OCI-LY1 (cell line): ENCODE measurements around the gene S1PR1.

Experiments used
- H2AFZ ChIP-seq: fragments of 200-600 bp; sonication (generic), shearing (Covaris generic); 2 replicates; pipeline ENCODE4 v1.6.0; 2014; ENCODE audit warnings: antibody characterized with exemption, mild to moderate bottlenecking, low read length
- H3F3A ChIP-seq: fragments of 200-600 bp; sonication (generic), shearing (Covaris generic); 2 replicates; pipeline ENCODE4 v1.6.0; 2014; ENCODE audit warnings: mild to moderate bottlenecking, antibody characterized with exemption, low read length, moderate library complexity; ENCODE audit not compliant: insufficient read depth
- H3K27ac ChIP-seq: fragments of 200-600 bp; sonication (generic); 2 replicates; pipeline ENCODE4 v1.5.1; 2014; ENCODE audit warnings: low read length, mixed run types, mild to moderate bottlenecking, low read depth; ENCODE audit not compliant: poor library complexity, severe bottlenecking
- H3K27me3 ChIP-seq: fragments of 200-600 bp; sonication (generic); 2 replicates; pipeline ENCODE4 v1.6.0; 2014; ENCODE audit warnings: antibody characterized with exemption, mild to moderate bottlenecking, low read length, moderate library complexity; ENCODE audit not compliant: insufficient read depth
- H3K36me3 ChIP-seq: fragments of 200-600 bp; sonication (generic); 2 replicates; pipeline ENCODE4 v1.6.1; 2014; ENCODE audit warnings: mild to moderate bottlenecking, antibody characterized with exemption, low read length, moderate library complexity, mixed read lengths; ENCODE audit not compliant: insufficient read depth
- H3K4me1 ChIP-seq: fragments of 200-600 bp; sonication (generic); 2 replicates; pipeline ENCODE4 v1.5.1; 2014; ENCODE audit warnings: mild to moderate bottlenecking, low read length, moderate library complexity; ENCODE audit not compliant: insufficient read depth, severe bottlenecking
- H3K4me2 ChIP-seq: fragments of 200-600 bp; sonication (generic), shearing (Covaris generic); 2 replicates; pipeline ENCODE4 v1.6.1; 2014; ENCODE audit warnings: low read length
- H3K4me3 ChIP-seq: fragments of 200-600 bp; sonication (generic); 2 replicates; pipeline ENCODE4 v1.5.1; 2014; ENCODE audit warnings: low read length, low read depth, mild to moderate bottlenecking, mixed read lengths; ENCODE audit not compliant: poor library complexity, severe bottlenecking
- H3K79me2 ChIP-seq: fragments of 200-600 bp; shearing (Covaris generic); 2 replicates; pipeline ENCODE4 v1.6.1; 2016; ENCODE audit warnings: mixed run types, low read length, mixed read lengths; ENCODE audit not compliant: insufficient read depth
- H3K9ac ChIP-seq: fragments of 200-600 bp; sonication (generic), shearing (Covaris generic); 2 replicates; pipeline ENCODE4 v1.6.1; 2014; ENCODE audit warnings: mild to moderate bottlenecking, low read length, mixed read lengths
- H3K9me2 ChIP-seq: fragments of 200-600 bp; sonication (generic), shearing (Covaris generic); 2 replicates; pipeline ENCODE4 v1.6.1; 2014; ENCODE audit warnings: low read depth, mild to moderate bottlenecking, low read length, mixed read lengths
- H3K9me3 ChIP-seq: fragments of 200-600 bp; shearing (Covaris generic); 2 replicates; pipeline ENCODE4 v1.6.1; 2014; ENCODE audit warnings: low read length, mixed read lengths
- H4K20me1 ChIP-seq: fragments of 200-600 bp; sonication (generic), shearing (Covaris generic); 2 replicates; pipeline ENCODE4 v1.6.0; 2016; ENCODE audit warnings: mild to moderate bottlenecking, low read length; ENCODE audit not compliant: insufficient read depth
- EZH2 ChIP-seq: fragments of 200-600 bp; sonication (generic), shearing (Covaris generic); IDR thresholded peaks from 2 replicates; pipeline ENCODE4 v1.8.0; 2017; ENCODE audit warnings: borderline replicate concordance, mixed run types, mild to moderate bottlenecking, antibody characterized with exemption, low read length, moderate library complexity, mixed read lengths
- TF ChIP-seq, protein P1 (sequence below): fragments of 200-600 bp; sonication (generic), shearing (Covaris generic); IDR thresholded peaks from 2 replicates; pipeline ENCODE4 v1.5.1; 2017; ENCODE audit warnings: mild to moderate bottlenecking, antibody characterized with exemption, low read length, moderate library complexity, mixed read lengths

The S1PR1 gene

DNA sequence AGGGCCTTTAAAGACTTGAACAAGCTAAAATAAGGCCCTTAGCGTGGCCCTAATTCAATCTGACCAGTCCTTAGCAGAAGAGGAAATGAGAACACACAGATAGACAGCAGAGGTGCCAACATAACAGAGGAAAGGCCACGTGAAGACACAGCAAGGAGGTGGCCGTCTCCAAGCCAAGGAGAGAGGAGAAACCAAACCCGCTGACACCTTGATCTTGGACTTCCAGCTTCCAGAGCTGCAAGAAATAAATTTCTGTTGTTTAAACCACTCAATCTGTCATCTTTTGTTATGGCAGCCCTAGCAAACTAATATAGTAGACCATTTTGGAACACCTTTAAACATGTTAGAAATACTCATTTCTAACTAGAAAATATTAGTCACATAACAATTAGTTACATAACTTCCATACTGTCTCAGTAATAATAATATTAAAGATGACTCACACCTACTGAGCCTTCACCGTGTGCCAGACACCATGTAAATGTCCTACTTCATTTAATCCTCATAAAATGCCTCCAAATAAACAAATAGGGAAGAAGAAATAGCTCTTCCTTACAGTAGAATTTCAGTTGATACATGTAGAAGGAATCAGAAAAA, 47.9 kb downstream of the S1PR1 start:
- no peaks in the 10 kb centered on the region for H4K20me1 ChIP-seq
- H3K4me2 ChIP-seq, result no peak overlapping the region
- H3K4me1 ChIP-seq, result no peaks in the 10 kb centered on the region
- no peak overlapping the region for H3K27ac ChIP-seq
- H3K79me2 ChIP-seq, result no peaks in the 10 kb centered on the region
- TF ChIP-seq, protein P1, sequence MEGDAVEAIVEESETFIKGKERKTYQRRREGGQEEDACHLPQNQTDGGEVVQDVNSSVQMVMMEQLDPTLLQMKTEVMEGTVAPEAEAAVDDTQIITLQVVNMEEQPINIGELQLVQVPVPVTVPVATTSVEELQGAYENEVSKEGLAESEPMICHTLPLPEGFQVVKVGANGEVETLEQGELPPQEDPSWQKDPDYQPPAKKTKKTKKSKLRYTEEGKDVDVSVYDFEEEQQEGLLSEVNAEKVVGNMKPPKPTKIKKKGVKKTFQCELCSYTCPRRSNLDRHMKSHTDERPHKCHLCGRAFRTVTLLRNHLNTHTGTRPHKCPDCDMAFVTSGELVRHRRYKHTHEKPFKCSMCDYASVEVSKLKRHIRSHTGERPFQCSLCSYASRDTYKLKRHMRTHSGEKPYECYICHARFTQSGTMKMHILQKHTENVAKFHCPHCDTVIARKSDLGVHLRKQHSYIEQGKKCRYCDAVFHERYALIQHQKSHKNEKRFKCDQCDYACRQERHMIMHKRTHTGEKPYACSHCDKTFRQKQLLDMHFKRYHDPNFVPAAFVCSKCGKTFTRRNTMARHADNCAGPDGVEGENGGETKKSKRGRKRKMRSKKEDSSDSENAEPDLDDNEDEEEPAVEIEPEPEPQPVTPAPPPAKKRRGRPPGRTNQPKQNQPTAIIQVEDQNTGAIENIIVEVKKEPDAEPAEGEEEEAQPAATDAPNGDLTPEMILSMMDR, result no peak
- no peak for TF ChIP-seq EZH2
- no peaks in the 10 kb centered on the region for H3F3A ChIP-seq
- no peaks in the 10 kb centered on the region for H3K9me3 ChIP-seq
- H3K4me3 ChIP-seq, result no peak overlapping the region
- H3K36me3 ChIP-seq, result no peaks in the 10 kb centered on the region
- H3K27me3 ChIP-seq, result no peaks in the 10 kb centered on the region
- H3K9me2 ChIP-seq, result no peaks in the 10 kb centered on the region
- H2AFZ ChIP-seq, result no peak overlapping the region
- no peak overlapping the region for H3K9ac ChIP-seq

DNA sequence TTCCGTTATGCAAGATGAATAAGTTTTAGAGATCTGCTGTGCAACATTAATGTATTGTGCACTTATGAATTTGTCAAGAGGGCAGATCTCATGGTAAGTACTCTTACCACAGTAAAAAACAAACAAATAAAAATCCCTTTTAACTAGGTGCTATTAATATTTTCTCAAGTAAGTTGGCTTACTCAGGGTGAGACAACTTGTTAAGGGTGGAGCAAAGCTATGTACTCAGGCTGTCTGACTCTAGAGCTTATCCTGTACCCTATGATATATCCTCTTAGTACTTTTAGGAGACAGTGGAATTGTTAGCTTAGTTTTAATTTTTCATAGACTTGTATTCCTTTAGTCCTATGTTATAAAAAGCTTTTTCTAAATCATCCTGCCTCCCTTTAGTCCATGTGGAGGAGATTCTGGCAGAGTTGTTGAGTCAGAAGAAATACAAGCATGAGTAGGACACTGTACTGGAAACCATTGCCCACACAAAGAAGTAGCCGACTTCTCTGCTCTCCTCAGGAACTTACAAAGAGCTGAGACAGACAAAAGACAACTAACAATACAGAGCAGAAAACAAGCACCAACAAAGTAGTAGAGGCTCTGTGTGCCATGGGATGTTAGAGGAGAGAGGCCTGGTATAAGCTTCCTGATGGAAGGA, 49.2 kb downstream of the S1PR1 start:
- Histone ChIP-seq H3K9me2 (no peaks in the 10 kb centered on the region), H3F3A (no peaks in the 10 kb centered on the region), H3K36me3 (no peaks in the 10 kb centered on the region), H3K4me1 (no peaks in the 10 kb centered on the region), H3K4me2 (no peak overlapping the region), H2AFZ (no peak overlapping the region), H3K4me3 (no peak overlapping the region), H3K79me2 (no peaks in the 10 kb centered on the region), H3K27ac (no peak overlapping the region), H4K20me1 (no peaks in the 10 kb centered on the region), H3K9me3 (no peaks in the 10 kb centered on the region), H3K27me3 (no peaks in the 10 kb centered on the region), H3K9ac (no peak overlapping the region)
- TF ChIP-seq EZH2, result no peak
- TF ChIP-seq, protein P1, result no peak

GRCh38 chr1:101288491-101288944, 51.7 kb downstream of the S1PR1 start:
- Histone ChIP-seq H2AFZ (no peak overlapping the region), H3K9me2 (no peaks in the 10 kb centered on the region), H3K36me3 (no peaks in the 10 kb centered on the region), H3K79me2 (no peaks in the 10 kb centered on the region), H3F3A (no peaks in the 10 kb centered on the region), H3K27me3 (no peaks in the 10 kb centered on the region), H3K4me3 (no peak overlapping the region), H3K27ac (no peak overlapping the region), H3K4me2 (no peak overlapping the region), H3K9ac (no peak overlapping the region), H3K4me1 (no peaks in the 10 kb centered on the region), H3K9me3 (no peaks in the 10 kb centered on the region), H4K20me1 (no peaks in the 10 kb centered on the region)
- no peak for TF ChIP-seq EZH2
- TF ChIP-seq, protein P1, result peak; percentile 95
